ENCODE results near the gene ATG2A. TPM values are rescaled to one million over a fixed set of nuclear protein-coding genes. Genes with fewer than 3 reads are reported as not detected.

Gene ATG2A
- total and polyA plus RNA-seq, 10 donors = 14.3 to 57.3 (median 34.0) TPM

GRCh38 chr11:64924910-64925284 lies 7.9 kb upstream of the ATG2A start:
- DNase-seq = no peak
- 1 to 3% (median 1%) methylated on average over 9 to 24 of the region's 24 CpGs for WGBS, 5 donors
- H3K4me1 ChIP-seq = peaks cover 11 to 42% (median 32%) of the 10 kb centered on the region in 6 donors
- H3K27me3 ChIP-seq (replicated peaks in 1 of 7) = no peaks in the 10 kb centered on the region
- intact Hi-C loops (cut with DNase I; ENCODE audit: low total_unique reads) = no loop called here
- TF ChIP-seq, protein P1, sequence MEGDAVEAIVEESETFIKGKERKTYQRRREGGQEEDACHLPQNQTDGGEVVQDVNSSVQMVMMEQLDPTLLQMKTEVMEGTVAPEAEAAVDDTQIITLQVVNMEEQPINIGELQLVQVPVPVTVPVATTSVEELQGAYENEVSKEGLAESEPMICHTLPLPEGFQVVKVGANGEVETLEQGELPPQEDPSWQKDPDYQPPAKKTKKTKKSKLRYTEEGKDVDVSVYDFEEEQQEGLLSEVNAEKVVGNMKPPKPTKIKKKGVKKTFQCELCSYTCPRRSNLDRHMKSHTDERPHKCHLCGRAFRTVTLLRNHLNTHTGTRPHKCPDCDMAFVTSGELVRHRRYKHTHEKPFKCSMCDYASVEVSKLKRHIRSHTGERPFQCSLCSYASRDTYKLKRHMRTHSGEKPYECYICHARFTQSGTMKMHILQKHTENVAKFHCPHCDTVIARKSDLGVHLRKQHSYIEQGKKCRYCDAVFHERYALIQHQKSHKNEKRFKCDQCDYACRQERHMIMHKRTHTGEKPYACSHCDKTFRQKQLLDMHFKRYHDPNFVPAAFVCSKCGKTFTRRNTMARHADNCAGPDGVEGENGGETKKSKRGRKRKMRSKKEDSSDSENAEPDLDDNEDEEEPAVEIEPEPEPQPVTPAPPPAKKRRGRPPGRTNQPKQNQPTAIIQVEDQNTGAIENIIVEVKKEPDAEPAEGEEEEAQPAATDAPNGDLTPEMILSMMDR (IDR thresholded peaks at IDR 0.05 in 8 of 11, conservative IDR thresholded peaks at IDR 0.05 in 3 of 11) = no peak
- TF ChIP-seq POLR2A (IDR thresholded peaks at IDR 0.05) = no peak
- no peak for TF ChIP-seq POLR2AphosphoS5 (IDR thresholded peaks at IDR 0.05)
- peak overlapping the region; percentile 70 to 99 (median 89) for H3K4me3 ChIP-seq
- peak overlapping the region; percentile 85 to 97 (median 90) for H3K27ac ChIP-seq
- H3K9me3 ChIP-seq = no peaks in the 10 kb centered on the region
- peaks cover 0 to 37% (median 18%) of the 10 kb centered on the region in 6 donors for H3K36me3 ChIP-seq

- H3K9me3 ChIP-seq = no peaks in the 10 kb centered on the region
- H3K27me3 ChIP-seq (replicated peaks in 1 of 7) = no peaks in the 10 kb centered on the region
- WGBS, 5 donors = 1 to 2% (median 2%) methylated on average over 36 to 47 of the region's 47 CpGs
- peak; percentile 98 for DNase-seq
- intact Hi-C loops (cut with DNase I; ENCODE audit: low total_unique reads) = no loop called here
- peaks cover 11 to 42% (median 32%) of the 10 kb centered on the region in 6 donors for H3K4me1 ChIP-seq
- peak within 1 kb of the TSS; percentile 70 to 99 (median 89) for H3K4me3 ChIP-seq
- TF ChIP-seq POLR2A (IDR thresholded peaks at IDR 0.05) = peak in 2 of 3 donors; percentile 63 to 64
- TF ChIP-seq POLR2AphosphoS5 (IDR thresholded peaks at IDR 0.05) = peak; percentile 94 to 96 (median 95)
- TF ChIP-seq, protein P1 (IDR thresholded peaks at IDR 0.05 in 8 of 11, conservative IDR thresholded peaks at IDR 0.05 in 3 of 11) = peak in 4 of 11 experiments; percentile 15 to 27 (median 18)
- H3K27ac ChIP-seq = peak within 1 kb of the TSS; percentile 85 to 97 (median 90)
- H3K36me3 ChIP-seq = peaks cover 0 to 30% (median 12%) of the 10 kb centered on the region in 6 donors
Measured at GRCh38 chr11:64923944-64924909, 7.2 kb upstream of the ATG2A start, which contains the start of gene PPP2R5B. Gene PPP2R5B (plus strand): TSS chr11:64924689. CDS start chr11:64925735, 1,046 bp downstream.

DNA sequence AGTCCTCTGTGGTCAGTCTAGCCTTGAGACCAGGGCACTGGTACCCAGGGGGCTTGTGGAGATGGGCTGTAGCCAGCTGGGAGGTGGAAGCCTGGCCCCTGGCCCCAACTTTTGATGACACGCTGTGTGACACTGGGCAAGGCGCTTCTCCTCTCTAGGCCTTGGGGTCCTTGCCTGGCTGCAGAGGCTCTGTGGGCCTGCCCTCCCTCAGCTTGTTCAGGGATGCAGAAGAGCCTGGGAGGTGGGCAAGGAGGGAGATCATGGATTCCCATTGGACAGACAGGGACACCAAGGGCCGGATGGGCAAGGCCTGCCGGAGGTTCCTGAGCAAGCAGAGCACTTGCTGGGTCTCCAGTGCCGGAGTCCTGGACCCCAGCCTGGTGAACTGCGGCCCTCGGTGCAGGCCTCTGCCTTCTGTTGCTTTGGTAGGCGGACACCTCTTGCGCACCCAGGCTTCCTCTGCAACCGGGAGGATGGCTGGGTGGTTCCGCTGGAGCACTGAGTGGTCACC lies 6.2 kb upstream of the ATG2A start:
- peak overlapping the region in 6 of 8 donors; percentile 85 to 97 (median 92) for H3K27ac ChIP-seq
- intact Hi-C loops (cut with DNase I; ENCODE audit: low total_unique reads) = no loop called here
- DNase-seq = peak; percentile 82
- no peaks in the 10 kb centered on the region for H3K9me3 ChIP-seq
- TF ChIP-seq POLR2A (IDR thresholded peaks at IDR 0.05) (no peak), POLR2AphosphoS5 (IDR thresholded peaks at IDR 0.05) (no peak)
- TF ChIP-seq, protein P1 (IDR thresholded peaks at IDR 0.05 in 8 of 11, conservative IDR thresholded peaks at IDR 0.05 in 3 of 11) = no peak
- peak overlapping the region in 1 of 8 donors; percentile 88 for H3K4me3 ChIP-seq
- no peaks in the 10 kb centered on the region for H3K27me3 ChIP-seq (replicated peaks in 1 of 7)
- H3K36me3 ChIP-seq = peaks cover 0 to 20% (median 4%) of the 10 kb centered on the region in 6 donors
- 87 to 97% (median 92%) methylated on average over 7 to 11 of the region's 11 CpGs for whole genome bisulfite sequencing, 5 donors
- peaks cover 13 to 52% (median 37%) of the 10 kb centered on the region in 6 donors for H3K4me1 ChIP-seq
